GM18520 (cell line): Measurements from ENCODE around the gene SCRN2.

Experiments
- ATAC-seq: cut with Tn5 transposase; IDR thresholded peaks from one replicate; pipeline ENCODE4 v1.9.1; 2021; ENCODE audit not compliant: unreplicated experiment

SCRN2 gene

GRCh38 chr17:47807421-47807820 lies 33.7 kb downstream of the SCRN2 start:
- no peak for ATAC-seq

GRCh38 chr17:47806913-47807255 lies 34.2 kb downstream of the SCRN2 start:
- ATAC-seq = no peak

- ATAC-seq = no peak
These were observed 34.8 kb downstream of the SCRN2 start for GRCh38 chr17:47806026-47806912.

GRCh38 chr17:47804461-47804860 lies 36.6 kb downstream of the SCRN2 start:
- ATAC-seq = no peak

- no peak for ATAC-seq
These were observed 37.3 kb downstream of the SCRN2 start for GRCh38 chr17:47803751-47804150.

GRCh38 chr17:47803201-47803600 lies 37.9 kb downstream of the SCRN2 start:
- ATAC-seq = no peak

GRCh38 chr17:47802341-47803022 lies 38.6 kb downstream of the SCRN2 start:
- ATAC-seq = no peak

GRCh38 chr17:47801906-47802305 lies 39.2 kb downstream of the SCRN2 start:
- no peak for ATAC-seq

GRCh38 chr17:47801176-47801765 lies 39.8 kb downstream of the SCRN2 start:
- ATAC-seq = no peak

GRCh38 chr17:47800686-47801085 lies 40.4 kb downstream of the SCRN2 start:
- ATAC-seq = no peak

GRCh38 chr17:47797797-47798196 lies 43.3 kb downstream of the SCRN2 start:
- ATAC-seq = no peak

- no peak for ATAC-seq
These were observed 48.1 kb downstream of the SCRN2 start for GRCh38 chr17:47792979-47793378.

- no peak for ATAC-seq
These were observed 48.6 kb downstream of the SCRN2 start for GRCh38 chr17:47792457-47792856.

GRCh38 chr17:47791025-47791424 lies 50.0 kb downstream of the SCRN2 start:
- ATAC-seq = no peak

GRCh38 chr17:47789611-47790561 lies 51.2 kb downstream of the SCRN2 start:
- no peak for ATAC-seq
